ENCODE data around the gene NHSL2.

- TF ChIP-seq POLR2AphosphoS5 (IDR thresholded peaks at IDR 0.05; ENCODE audit: low read depth): no peak
- TF ChIP-seq CTCF (conservative IDR thresholded peaks at IDR 0.05; ENCODE audit: low read depth in 2 of 2): no peak
- TF ChIP-seq, protein P1, sequence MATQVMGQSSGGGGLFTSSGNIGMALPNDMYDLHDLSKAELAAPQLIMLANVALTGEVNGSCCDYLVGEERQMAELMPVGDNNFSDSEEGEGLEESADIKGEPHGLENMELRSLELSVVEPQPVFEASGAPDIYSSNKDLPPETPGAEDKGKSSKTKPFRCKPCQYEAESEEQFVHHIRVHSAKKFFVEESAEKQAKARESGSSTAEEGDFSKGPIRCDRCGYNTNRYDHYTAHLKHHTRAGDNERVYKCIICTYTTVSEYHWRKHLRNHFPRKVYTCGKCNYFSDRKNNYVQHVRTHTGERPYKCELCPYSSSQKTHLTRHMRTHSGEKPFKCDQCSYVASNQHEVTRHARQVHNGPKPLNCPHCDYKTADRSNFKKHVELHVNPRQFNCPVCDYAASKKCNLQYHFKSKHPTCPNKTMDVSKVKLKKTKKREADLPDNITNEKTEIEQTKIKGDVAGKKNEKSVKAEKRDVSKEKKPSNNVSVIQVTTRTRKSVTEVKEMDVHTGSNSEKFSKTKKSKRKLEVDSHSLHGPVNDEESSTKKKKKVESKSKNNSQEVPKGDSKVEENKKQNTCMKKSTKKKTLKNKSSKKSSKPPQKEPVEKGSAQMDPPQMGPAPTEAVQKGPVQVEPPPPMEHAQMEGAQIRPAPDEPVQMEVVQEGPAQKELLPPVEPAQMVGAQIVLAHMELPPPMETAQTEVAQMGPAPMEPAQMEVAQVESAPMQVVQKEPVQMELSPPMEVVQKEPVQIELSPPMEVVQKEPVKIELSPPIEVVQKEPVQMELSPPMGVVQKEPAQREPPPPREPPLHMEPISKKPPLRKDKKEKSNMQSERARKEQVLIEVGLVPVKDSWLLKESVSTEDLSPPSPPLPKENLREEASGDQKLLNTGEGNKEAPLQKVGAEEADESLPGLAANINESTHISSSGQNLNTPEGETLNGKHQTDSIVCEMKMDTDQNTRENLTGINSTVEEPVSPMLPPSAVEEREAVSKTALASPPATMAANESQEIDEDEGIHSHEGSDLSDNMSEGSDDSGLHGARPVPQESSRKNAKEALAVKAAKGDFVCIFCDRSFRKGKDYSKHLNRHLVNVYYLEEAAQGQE (IDR thresholded peaks at IDR 0.05; ENCODE audit: unreplicated experiment): no peak
- no peak for TF ChIP-seq EZH2 (IDR thresholded peaks at IDR 0.05; ENCODE audit: low read depth, unreplicated experiment)
- no peak for TF ChIP-seq EZH2phosphoT487 (IDR thresholded peaks at IDR 0.05; ENCODE audit: unreplicated experiment)
- TF ChIP-seq CREB1 (CRISPR knock-in tag; IDR thresholded peaks at IDR 0.05; ENCODE audit: low read depth): no peak
- TF ChIP-seq JUNB (IDR thresholded peaks at IDR 0.05; ENCODE audit: unreplicated experiment): no peak
- TF ChIP-seq ZNF331 (CRISPR knock-in tag; IDR thresholded peaks at IDR 0.05; ENCODE audit: low read depth): no peak
- no peak for TF ChIP-seq STAT1 (IDR thresholded peaks at IDR 0.05; ENCODE audit: unreplicated experiment)
Measured at GRCh38 chrX:71994601-71995000, 84.0 kb downstream of the NHSL2 start.

Measured in GM23338 (cell line).